K562 (cell line): ENCODE results near the gene SH3TC1. TPM values are rescaled to one million over a fixed set of nuclear protein-coding genes. Genes with fewer than 3 reads are reported as not detected.

Experiments
- ATAC-seq: fragments of 200-7000 bp; cut with Tn5 transposase; 3 replicates; pipeline ENCODE4 v1.9.1; 2020; ENCODE audit warnings: moderate library complexity
- BruUV-seq: library from RNA; stranded (reverse); fragments of 400-500 nt; replicated peaks from 2 replicates; lab custom pipeline; 2021; lab: Mats Ljungman, UMichigan
- CTCF ChIA-PET: fragments of 300-600 bp; formaldehyde crosslinking; extraction: SDS; loops from one replicate; lab custom pipeline; 2021; ENCODE audit warnings: low intra/inter-chr PET ratio; lab: Yijun Ruan, JAX
- POLR2A ChIA-PET: fragments of 300-600, 350-650 bp; sonication (Branson Sonifier 250); formaldehyde crosslinking; extraction: SDS; loops from one replicate; lab custom pipeline; 2021; ENCODE audit warnings: antibody characterized with exemption, inconsistent platforms; lab: Yijun Ruan, JAX
- DNase-seq, 4 experiments: peaks; one replicate each; pipeline versions ENCODE4 v3.0.0 to v3.0.0-alpha.2; 2011 to 2018; ENCODE audit warnings: low spot score in 3 of 4, mixed read lengths in 3 of 4; ENCODE audit errors: extremely low read depth in 1 of 4
- FAIRE-seq: peaks from 2 replicates; lab custom pipeline; 2011; peaks lifted over from hg19 to GRCh38; lab: Jason Lieb, UNC
- H2AFZ ChIP-seq: 2 replicates; pipeline ENCODE4 v1.6.0; 2011; ENCODE audit warnings: low read depth, low read length, control low read depth, inconsistent platforms
- H3K27ac ChIP-seq: fragments of 200-600 bp; 3 replicates; pipeline ENCODE4 v1.8.0; 2011; ENCODE audit warnings: low read depth, mild to moderate bottlenecking, control low read depth, inconsistent platforms, low read length, moderate library complexity, mixed read lengths; ENCODE audit errors: extremely low read depth
- H3K27me3 ChIP-seq, 2 experiments: fragments of 300-600 bp in 1 of 2; 2 replicates in 1 of 2; 3 replicates in 1 of 2; pipeline versions ENCODE4 v1.6.0 to v1.8.0; 2011; ENCODE audit warnings: inconsistent platforms in 2 of 2, low read length in 2 of 2, mild to moderate bottlenecking in 1 of 2, mixed read lengths in 1 of 2, moderate library complexity in 1 of 2; ENCODE audit not compliant: control insufficient read depth in 2 of 2, insufficient read depth in 2 of 2
- H3K36me3 ChIP-seq: fragments of 300-600 bp; 3 replicates; pipeline ENCODE4 v1.8.0; 2011; ENCODE audit warnings: mild to moderate bottlenecking, low read length, inconsistent platforms; ENCODE audit not compliant: control insufficient read depth, insufficient read depth
- H3K4me1 ChIP-seq, 2 experiments: fragments of 200-600 bp in 1 of 2; replicated peaks in 1 of 2; 2 replicates in 1 of 2; 3 replicates in 1 of 2; pipeline versions ENCODE4 v1.5.1 to v1.8.0; 2011; ENCODE audit warnings: inconsistent platforms in 2 of 2, low read length in 2 of 2, mild to moderate bottlenecking in 1 of 2, mixed read lengths in 1 of 2, moderate library complexity in 1 of 2; ENCODE audit not compliant: control insufficient read depth in 2 of 2, insufficient read depth in 2 of 2
- H3K4me2 ChIP-seq: 2 replicates; pipeline ENCODE4 v1.6.1; 2011; ENCODE audit warnings: low read length, control low read depth, inconsistent platforms, mixed read lengths; ENCODE audit not compliant: insufficient read depth
- H3K4me3 ChIP-seq: fragments of 200-600 bp; sonication (generic), shearing (Covaris generic); 2 replicates; pipeline ENCODE4 v1.5.1; 2016; ENCODE audit warnings: control low read depth, inconsistent platforms
- H3K79me2 ChIP-seq: fragments of 200-600 bp; 3 replicates; pipeline ENCODE4 v1.8.0; 2011; ENCODE audit warnings: low read length, inconsistent platforms; ENCODE audit not compliant: control insufficient read depth, insufficient read depth
- H3K9ac ChIP-seq, 2 experiments: 2 replicates each; pipeline versions ENCODE4 v1.6.0 to v1.6.1; 2011; ENCODE audit warnings: low read depth in 2 of 2, low read length in 2 of 2, control low read depth in 1 of 2, inconsistent platforms in 1 of 2, mild to moderate bottlenecking in 1 of 2, mixed read lengths in 1 of 2; ENCODE audit not compliant: insufficient read depth in 1 of 2
- H3K9me1 ChIP-seq: one replicate; pipeline ENCODE4 v1.6.0; 2011; ENCODE audit warnings: inconsistent platforms, mild to moderate bottlenecking, low read length, moderate library complexity; ENCODE audit not compliant: control insufficient read depth, insufficient read depth
- H3K9me3 ChIP-seq: replicated peaks from 2 replicates; pipeline ENCODE4 v1.5.1; 2011; ENCODE audit warnings: low read depth, low read length, inconsistent platforms; ENCODE audit not compliant: control insufficient read depth, insufficient read depth
- H4K20me1 ChIP-seq: replicated peaks from 2 replicates; pipeline ENCODE4 v1.6.1; 2011; ENCODE audit warnings: low read length, inconsistent platforms, mixed read lengths; ENCODE audit not compliant: control insufficient read depth, insufficient read depth
- BHLHE40 ChIP-seq: IDR thresholded peaks from 2 replicates; pipeline ENCODE4 v1.6.1; 2011; ENCODE audit warnings: low read length, improper control_type of control experiment
- ELK3 ChIP-seq: fragments of 450-650 bp; formaldehyde crosslinking; IDR thresholded peaks from 2 replicates; pipeline ENCODE4 v1.4.0; 2020; ENCODE audit warnings: mild to moderate bottlenecking
- GABPA ChIP-seq: fragments of 200-800 bp; sonication (Bioruptor generic); conservative IDR thresholded peaks from 2 replicates; pipeline ENCODE4 v1.6.1; 2016; ENCODE audit warnings: low read depth, missing genetic modification characterization, missing compliant biosample characterization
- KDM1A ChIP-seq, 2 experiments: fragments of 450-650 bp; IDR thresholded peaks; 2 replicates each; pipeline ENCODE4 v1.6.1; 2016; ENCODE audit warnings: mild to moderate bottlenecking in 2 of 2
- LARP7 ChIP-seq: fragments of 450-650 bp; IDR thresholded peaks from 2 replicates; pipeline ENCODE4 v1.6.1; 2016
- NFXL1 ChIP-seq: fragments of 450-650 bp; formaldehyde crosslinking; IDR thresholded peaks from 2 replicates; pipeline ENCODE4 v1.4.0; 2021; ENCODE audit warnings: mild to moderate bottlenecking
- NR2C2 ChIP-seq, 2 experiments: fragments of 200-800 bp in 1 of 2; sonication (Bioruptor generic) in 1 of 2; sonication (generic) in 1 of 2; formaldehyde crosslinking in 1 of 2; IDR thresholded peaks; 2 replicates each; pipeline versions ENCODE4 v1.6.1 to v1.8.0; 2016 to 2022; ENCODE audit warnings: mild to moderate bottlenecking in 1 of 2, missing compliant biosample characterization in 1 of 2, missing genetic modification characterization in 1 of 2, missing genetic modification reagents in 1 of 2
- OTX1 ChIP-seq: fragments of 450-650 bp; formaldehyde crosslinking; IDR thresholded peaks from 2 replicates; pipeline ENCODE4 v1.4.0; 2022; ENCODE audit warnings: mild to moderate bottlenecking
- RBM14 ChIP-seq: fragments of 200-400 bp; formaldehyde crosslinking; IDR thresholded peaks from 2 replicates; pipeline ENCODE4 v1.6.1; 2018; ENCODE audit warnings: low read depth, mild to moderate bottlenecking, low read length, moderate library complexity, borderline replicate concordance; ENCODE audit not compliant: insufficient read depth
- RBM39 ChIP-seq: fragments of 200-400 bp; formaldehyde crosslinking; optimal IDR thresholded peaks from 2 replicates; pipeline ENCODE3; 2018; ENCODE audit warnings: low read depth, low read length
- STAG1 ChIP-seq: sonication (generic); formaldehyde crosslinking; IDR thresholded peaks from 2 replicates; pipeline ENCODE4 v1.5.0; 2020; ENCODE audit warnings: missing genetic modification reagents, borderline replicate concordance
- TAF15 ChIP-seq: fragments of 200-400 bp; formaldehyde crosslinking; IDR thresholded peaks from 2 replicates; pipeline ENCODE4 v1.6.1; 2017; ENCODE audit warnings: mild to moderate bottlenecking, low read depth, low read length, moderate library complexity
- TEAD4 ChIP-seq, 2 experiments: sonication (generic) in 1 of 2; formaldehyde crosslinking in 1 of 2; IDR thresholded peaks; 2 replicates each; pipeline versions ENCODE4 v1.6.1 to v1.8.0; 2012 to 2022; ENCODE audit warnings: borderline replicate concordance in 1 of 2, inconsistent platforms in 1 of 2, low read length in 1 of 2, mild to moderate bottlenecking in 1 of 2, missing genetic modification reagents in 1 of 2
- ZNF175 ChIP-seq: fragments of 200-800 bp; sonication (Bioruptor generic); IDR thresholded peaks from 2 replicates; pipeline ENCODE4 v1.6.1; 2016; ENCODE audit warnings: low read depth, mild to moderate bottlenecking, missing genetic modification characterization, missing compliant biosample characterization
- ZNF707 ChIP-seq: fragments of 250-450 bp; sonication (Bioruptor Pico); conservative IDR thresholded peaks from 2 replicates; pipeline ENCODE4 v1.8.0; 2022; ENCODE audit warnings: inconsistent platforms, mild to moderate bottlenecking, moderate library complexity
- WGBS: fragments of 100-300 bp; shearing (Covaris generic); methylation state at CpG from one replicate; pipeline ENCODE4 v1.1.6; 2016; ENCODE audit warnings: low coverage, mixed read lengths; ENCODE audit not compliant: insufficient coverage; ENCODE audit errors: missing lambda C conversion rate; 5-methylcytosine and 5-hydroxymethylcytosine counted together
- in situ Hi-C: fragments of 300-500 bp; cut with MboI; formaldehyde crosslinking; loops from 4 replicates; pipeline ENCODE4 v1.15.0; 2018; ENCODE audit warnings: inconsistent platforms, mixed read lengths
- intact Hi-C: fragments of 100-400 bp; cut with micrococcal nuclease; formaldehyde crosslinking; loops from 2 replicates; pipeline ENCODE4 v1.14.2; 2022
- polyA plus RNA-seq, 8 experiments: library from polyadenylated mRNA; depleted of rRNA in 4 of 8; stranded (reverse) in 5 of 8; unstranded in 3 of 8; fragments of >200 nt; fragmentation: Nextera tagmentation in 2 of 8; fragmentation: Illumina TruSeq in 1 of 8; extraction: Ambion mirVana in 2 of 8; extraction: Trizol in 1 of 8; gene quantifications; 2 replicates each; pipeline versions ENCODE4 v1.2.1 to v1.2.3, GENCODE V29; 2011 to 2014; ENCODE audit warnings: inconsistent platforms in 1 of 8, missing spikeins in 1 of 8
- total RNA-seq, 7 experiments: library from RNA; depleted of rRNA in 6 of 7; stranded (reverse); fragments of >200 nt in 6 of 7; fragmentation: Illumina TruSeq in 2 of 7; extraction: Trizol in 2 of 7; gene quantifications; 2 replicates each; pipeline versions ENCODE4 v1.2.1 to v1.2.3, GENCODE V29; 2011 to 2021; ENCODE audit warnings: low replicate concordance in 1 of 7
- TF ChIP-seq, protein P1 (sequence below): fragments of 450-650 bp; IDR thresholded peaks from 2 replicates; pipeline ENCODE4 v1.7.1; 2018; ENCODE audit warnings: mild to moderate bottlenecking, low read depth; ENCODE audit not compliant: partially characterized antibody

SH3TC1 gene
- total and polyA plus RNA-seq, 9 of the 15 experiments (the other 6 are each of a cell fraction or from before 2014, with no cell fraction given): 0.04 to 2.1 (median 0.48) TPM; not detected in 1

- TF ChIP-seq ZNF175 (no peak), RBM39 (no peak)
Observed at GRCh38 chr4:8209181-8209874, 10.2 kb downstream of the SH3TC1 start (continued).

- in situ Hi-C loops: no loop called here
- TF ChIP-seq LARP7 (no peak), NR2C2 (CRISPR knock-in tag; IDR thresholded peaks at IDR 0.05) (no peak), NR2C2 (tag; IDR thresholded peaks at IDR 0.05) (no peak), ZNF707 (CRISPR knock-in tag) (no peak), KDM1A (IDR thresholded peaks at IDR 0.05) (no peak), RBM14 (no peak), TEAD4 (IDR thresholded peaks at IDR 0.05; ENCODE audit: low read length) (no peak), TEAD4 (CRISPR knock-in tag; IDR thresholded peaks at IDR 0.05; ENCODE audit: borderline replicate concordance) (no peak), GABPA (tag) (no peak), BHLHE40 (no peak), STAG1 (CRISPR knock-in tag) (no peak), ELK3 (no peak), TAF15 (no peak), OTX1 (no peak), NFXL1 (CRISPR knock-in tag) (no peak)
- TF ChIP-seq, protein P1, sequence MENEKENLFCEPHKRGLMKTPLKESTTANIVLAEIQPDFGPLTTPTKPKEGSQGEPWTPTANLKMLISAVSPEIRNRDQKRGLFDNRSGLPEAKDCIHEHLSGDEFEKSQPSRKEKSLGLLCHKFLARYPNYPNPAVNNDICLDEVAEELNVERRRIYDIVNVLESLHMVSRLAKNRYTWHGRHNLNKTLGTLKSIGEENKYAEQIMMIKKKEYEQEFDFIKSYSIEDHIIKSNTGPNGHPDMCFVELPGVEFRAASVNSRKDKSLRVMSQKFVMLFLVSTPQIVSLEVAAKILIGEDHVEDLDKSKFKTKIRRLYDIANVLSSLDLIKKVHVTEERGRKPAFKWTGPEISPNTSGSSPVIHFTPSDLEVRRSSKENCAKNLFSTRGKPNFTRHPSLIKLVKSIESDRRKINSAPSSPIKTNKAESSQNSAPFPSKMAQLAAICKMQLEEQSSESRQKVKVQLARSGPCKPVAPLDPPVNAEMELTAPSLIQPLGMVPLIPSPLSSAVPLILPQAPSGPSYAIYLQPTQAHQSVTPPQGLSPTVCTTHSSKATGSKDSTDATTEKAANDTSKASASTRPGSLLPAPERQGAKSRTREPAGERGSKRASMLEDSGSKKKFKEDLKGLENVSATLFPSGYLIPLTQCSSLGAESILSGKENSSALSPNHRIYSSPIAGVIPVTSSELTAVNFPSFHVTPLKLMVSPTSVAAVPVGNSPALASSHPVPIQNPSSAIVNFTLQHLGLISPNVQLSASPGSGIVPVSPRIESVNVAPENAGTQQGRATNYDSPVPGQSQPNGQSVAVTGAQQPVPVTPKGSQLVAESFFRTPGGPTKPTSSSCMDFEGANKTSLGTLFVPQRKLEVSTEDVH: no peak
- TF ChIP-seq, all 486 proteins: peak for 0
- POLR2A ChIA-PET: no interaction called here
- intact Hi-C loops: no loop called here
- ATAC-seq (no peak), DNase-seq (no peak), FAIRE-seq (no peak)
- CTCF ChIA-PET: no interaction called here
- H4K20me1 ChIP-seq: peaks cover 24% of the 10 kb centered on the region
- H3K4me1 ChIP-seq: peaks cover 0 to 11% of the 10 kb centered on the region in 2 experiments; a peak in 2 of 5 replicates
- no peak overlapping the region for H2AFZ ChIP-seq
- no peaks in the 10 kb centered on the region for H3K79me2 ChIP-seq
- peaks cover 25 to 80% of the 10 kb centered on the region in 2 experiments; a peak in 4 of 5 replicates for H3K27me3 ChIP-seq
- H3K27ac ChIP-seq: no peak overlapping the region
- H3K36me3 ChIP-seq: no peaks in the 10 kb centered on the region
- no peak overlapping the region for H3K4me3 ChIP-seq
- H3K4me2 ChIP-seq: no peak overlapping the region
- WGBS: 27% methylated on average over 10 of the region's 12 CpGs
- BruUV-seq: no TSS peak
- H3K9me3 ChIP-seq: no peaks in the 10 kb centered on the region
- H3K9me1 ChIP-seq: no peaks in the 10 kb centered on the region
- no peak overlapping the region for H3K9ac ChIP-seq
Observed at GRCh38 chr4:8210010-8210409, 10.9 kb downstream of the SH3TC1 start.
